HG03520 (cell line): ENCODE measurements around the gene AGFG1.
"Not testable (repeated sequence)": the region's sequence is repeated elsewhere in the genome, so short reads cannot be mapped to it uniquely, and the experiment has no call there.

ENCODE experiments used
- ATAC-seq: cut with Tn5 transposase; IDR thresholded peaks from one replicate; pipeline ENCODE4 v1.9.1; 2021; ENCODE audit warnings: mild to moderate bottlenecking, moderate library complexity; ENCODE audit not compliant: unreplicated experiment

Gene AGFG1

DNA sequence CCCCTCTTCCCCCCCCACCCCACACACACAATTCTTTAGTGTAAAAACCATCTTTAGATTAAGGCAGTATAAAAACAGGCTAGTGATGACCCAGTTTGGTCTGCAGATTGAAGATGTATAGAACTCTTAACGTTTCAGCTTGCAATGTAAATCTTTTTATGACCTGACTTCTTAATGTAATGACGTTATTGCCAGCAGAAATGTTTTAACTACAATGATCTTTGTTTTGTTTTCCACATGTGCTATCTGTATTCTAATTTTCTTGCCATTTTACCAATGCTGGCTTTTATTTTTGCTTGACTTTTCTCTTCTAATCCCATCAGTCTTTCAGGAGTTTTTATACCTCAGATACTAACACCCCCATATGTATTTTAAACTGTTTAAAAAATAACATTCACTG, 25.2 kb downstream of the AGFG1 start:
- ATAC-seq: no peak

DNA sequence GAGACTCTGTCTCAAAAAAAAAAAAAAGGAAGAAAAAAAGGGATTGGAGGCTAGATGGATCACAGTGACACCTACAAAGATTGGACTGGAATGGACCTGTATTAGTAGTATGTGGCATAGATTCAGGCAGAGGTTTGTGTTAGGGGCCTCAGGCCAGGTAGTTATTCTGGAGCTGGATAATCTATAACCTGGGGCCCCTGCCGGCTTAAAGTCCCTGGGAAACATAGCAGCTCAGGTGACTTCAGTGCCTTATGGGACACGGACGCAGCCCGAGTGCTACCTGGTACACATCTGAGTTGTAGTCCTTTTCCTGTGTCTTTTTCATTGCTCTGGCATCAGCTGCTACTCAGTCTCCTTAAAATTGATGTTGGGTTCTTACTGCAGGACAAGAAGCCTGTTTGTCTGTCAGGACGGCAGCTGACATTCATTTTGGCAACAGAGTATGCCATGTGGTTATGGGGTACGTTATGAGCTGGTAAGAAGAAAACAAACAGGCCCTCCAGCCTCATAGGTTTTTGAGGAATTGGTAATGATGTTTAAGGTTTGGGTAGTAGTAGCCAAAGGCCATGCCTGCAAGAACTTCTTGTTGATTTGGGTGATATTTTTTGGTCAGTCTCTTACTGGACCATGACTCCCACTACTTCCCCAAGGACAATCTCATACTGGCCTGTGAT, 27.8 kb downstream of the AGFG1 start:
- no peak for ATAC-seq

DNA sequence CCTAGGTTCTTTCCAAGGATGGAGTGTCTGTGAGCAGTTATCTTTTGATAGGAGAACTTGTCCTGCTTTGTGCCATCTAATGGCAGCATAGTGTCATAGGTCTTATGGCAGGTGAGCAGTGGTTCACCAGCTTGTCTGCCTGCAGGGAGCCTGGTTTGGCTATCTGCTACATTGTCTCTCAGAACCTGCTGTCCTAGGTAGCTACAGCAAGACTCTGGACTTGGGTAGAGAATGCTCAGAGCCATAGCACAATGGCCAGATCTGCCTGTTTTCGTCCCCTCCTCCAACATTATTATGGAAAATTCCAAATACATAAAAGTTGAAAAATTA, 28.3 kb downstream of the AGFG1 start:
- no peak for ATAC-seq

DNA sequence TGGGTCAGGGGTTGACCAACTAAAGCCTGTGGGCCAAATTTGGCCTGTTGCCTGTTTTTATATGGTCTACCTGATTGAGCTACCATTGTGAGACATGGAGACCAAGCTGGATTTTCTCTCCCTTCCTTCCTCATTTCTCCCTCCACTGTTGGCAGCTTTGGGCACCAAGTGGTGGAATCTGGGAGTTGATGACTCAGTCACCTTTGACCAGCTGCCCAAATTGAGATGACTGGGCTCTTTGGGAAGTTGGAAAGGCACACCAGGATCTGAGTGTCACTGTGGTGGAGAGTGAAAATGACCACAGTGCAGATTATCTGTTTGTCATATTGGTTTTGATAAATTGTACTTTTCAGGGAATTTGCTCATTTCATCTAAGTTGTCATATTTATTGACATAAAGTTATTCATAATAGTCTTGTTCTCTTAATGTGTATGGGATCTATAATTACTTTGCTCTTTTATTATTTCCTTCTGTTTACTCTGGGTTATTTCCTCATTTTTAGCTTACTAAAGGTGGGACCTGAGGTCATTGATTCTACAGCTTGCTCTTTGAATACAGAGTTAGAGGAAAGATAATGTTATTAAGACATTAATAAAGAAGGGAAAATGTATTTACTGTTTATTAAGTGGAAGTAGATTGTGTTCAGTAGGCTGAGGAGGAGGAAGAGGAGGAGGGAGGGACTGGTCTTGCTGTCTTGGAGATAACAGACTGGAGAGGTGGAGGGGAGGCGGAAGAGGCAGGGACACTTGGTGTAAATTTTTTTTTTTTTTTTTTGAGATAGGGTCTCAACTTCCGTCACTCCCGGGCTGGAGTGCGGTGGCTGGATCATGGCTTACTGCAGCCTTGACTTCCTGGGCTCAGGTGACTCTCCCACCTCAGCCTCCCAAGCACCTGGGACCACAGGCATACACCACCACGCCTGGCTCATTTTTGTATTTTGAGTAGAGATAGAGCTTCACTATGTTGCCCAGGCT, 31.8 kb downstream of the AGFG1 start:
- no peak for ATAC-seq

DNA sequence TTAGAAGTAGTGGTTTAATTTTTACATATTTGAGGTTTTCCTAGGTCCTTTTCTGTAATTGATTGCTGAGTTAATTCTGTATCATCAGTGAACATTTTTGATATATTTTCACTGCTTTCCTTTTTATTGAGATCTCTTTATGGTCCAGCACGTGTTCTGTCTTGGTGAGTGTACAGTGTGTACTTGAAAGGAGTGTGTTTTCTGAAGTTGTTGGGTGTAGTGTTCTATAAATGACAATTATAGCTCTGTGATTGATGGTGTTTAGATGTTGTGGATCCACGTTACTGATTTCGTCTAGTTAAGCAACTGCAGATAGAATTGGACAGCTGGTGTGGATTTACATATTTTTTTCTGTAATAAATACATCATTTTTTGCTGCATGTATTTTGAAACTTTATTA, 32.7 kb downstream of the AGFG1 start:
- ATAC-seq: no peak

DNA sequence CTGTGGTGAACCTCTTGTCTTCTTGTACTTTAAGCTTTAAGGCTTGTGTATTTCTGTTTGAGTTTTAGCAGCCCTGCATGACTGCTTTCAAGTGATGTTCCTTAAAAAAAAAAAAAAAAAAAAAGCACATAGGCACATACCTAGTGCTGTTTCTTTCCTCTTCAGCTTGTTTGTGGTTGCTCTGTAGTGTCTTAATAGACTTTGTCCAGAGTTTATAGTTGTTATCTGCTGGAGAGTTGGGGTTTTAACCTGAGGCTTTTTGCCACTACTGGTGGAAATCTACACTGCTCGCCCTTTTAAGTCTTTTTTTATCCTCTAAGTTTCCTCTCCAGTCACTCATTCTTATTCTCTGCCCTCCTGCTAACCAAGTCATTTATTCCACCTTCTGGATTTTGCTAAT, 34.5 kb downstream of the AGFG1 start:
- ATAC-seq: no peak

DNA sequence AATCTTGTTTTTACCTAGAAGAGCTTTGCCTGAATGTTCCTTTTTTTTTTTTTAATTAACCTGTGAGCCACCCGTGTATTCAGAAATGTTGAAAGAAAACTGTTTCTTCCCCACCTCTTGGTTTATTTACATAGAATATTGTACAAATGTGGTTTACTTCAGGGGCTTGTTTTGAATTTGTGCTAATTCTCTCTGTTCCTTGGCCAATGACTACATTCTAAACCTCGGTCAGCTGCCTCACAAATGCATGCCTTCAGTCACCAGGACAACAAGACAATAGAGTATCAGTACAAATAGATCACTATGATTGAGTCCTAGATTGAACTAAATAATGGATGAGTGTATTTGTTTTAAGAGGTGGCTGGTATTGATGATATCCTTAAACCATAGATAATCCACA, 36.0 kb downstream of the AGFG1 start:
- no peak for ATAC-seq

DNA sequence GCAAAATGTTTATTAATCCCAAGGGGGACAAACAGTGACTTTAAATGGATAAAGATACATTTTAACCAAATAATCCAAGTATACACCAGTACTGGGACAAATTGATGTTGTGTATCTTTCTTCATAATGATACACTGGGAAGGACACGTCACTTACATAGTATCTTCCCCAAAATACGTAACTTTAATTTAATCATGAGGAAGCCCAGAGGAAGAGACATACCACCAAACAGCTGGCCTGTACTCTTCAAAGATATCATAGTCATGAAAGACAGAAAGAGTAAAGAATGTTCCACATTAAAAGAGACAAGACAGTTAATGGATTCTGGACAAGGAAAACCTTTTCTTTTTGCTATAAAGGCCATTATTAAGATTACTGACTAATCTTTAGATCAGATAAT, 37.1 kb downstream of the AGFG1 start:
- ATAC-seq: no peak

DNA sequence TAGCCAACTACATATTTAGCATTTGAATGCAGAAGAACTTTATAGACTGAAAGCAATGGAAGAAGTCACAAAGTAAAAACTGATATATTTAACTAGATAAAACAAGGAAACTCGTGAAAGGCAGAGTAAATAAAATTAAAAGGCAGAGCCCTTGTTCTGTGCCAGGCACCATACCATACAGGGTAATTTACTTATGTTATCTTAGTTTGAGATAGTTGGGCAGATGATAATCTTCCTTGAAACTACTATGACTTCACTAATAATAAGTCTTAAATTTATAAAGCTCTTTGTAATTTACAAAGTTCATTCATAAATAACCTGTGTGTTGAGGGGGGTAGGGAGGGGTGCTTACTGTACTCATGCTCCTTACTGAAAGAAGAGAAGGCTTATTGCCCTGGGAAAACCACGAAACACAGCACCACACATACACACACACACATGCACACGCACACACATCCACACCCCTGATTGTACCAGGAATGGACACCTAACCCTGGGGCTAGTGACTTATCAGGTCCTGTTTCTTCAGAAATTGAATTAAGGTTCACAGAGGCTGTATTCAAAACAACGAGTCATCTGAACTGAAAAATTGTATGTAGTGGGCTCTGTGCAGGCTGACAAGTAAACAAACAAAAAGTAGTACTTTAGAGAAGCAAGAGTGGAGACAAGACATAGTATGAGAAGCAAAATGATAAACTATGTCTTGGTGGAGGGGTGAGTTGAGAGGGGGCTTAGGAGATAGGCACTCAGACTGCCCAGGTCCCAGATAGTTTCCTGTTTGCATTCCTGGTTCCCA, 38.1 kb downstream of the AGFG1 start:
- no peak for ATAC-seq

DNA sequence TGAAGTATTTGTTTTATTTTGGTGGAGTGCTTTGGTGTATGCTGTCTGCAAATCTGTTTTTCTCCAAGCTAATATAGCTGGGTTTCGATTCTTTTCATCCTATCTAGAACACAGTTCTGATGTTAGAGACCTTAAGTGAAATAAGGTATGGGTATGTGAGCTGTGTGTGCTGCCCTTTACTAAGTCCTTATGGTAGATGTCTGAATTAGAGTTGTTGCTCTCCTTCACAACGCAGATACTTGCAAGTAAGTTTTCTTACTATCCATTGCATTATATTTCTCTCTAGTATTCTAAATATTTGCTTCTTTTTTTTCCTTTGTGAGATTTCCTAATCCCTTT, 38.6 kb downstream of the AGFG1 start:
- ATAC-seq: no peak

DNA sequence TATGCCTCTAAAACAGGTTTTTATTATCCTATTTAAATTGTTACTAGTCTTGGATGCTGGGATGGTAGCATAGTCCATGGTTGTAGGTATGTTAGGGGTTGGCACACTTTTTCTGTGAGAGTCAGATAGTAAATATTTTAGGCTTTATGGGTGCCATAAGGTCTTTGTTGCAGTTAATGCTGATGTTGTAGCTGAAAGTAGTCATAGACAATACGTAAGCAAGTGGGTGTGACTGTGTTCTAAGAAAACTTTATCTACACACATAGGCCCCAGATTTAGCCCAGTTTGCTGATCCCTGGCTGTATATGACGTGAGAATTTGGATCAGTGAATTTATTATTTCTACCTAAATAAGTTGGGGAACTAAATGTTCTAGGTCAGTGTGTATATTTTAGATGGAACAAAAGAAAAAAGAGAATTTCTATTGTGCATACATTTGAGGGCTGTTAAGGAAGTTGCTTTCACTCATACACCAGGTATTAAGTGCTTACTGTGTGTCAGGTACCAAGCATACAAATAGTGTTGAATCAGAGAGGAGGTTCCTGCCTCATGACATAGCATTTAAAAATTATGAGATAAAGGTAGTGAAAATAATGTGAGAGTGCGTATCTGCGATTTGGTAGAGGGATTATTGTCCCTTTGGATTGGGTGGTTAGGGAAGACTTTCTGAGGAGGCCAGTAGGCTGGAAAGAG, 39.4 kb downstream of the AGFG1 start:
- no peak for ATAC-seq

DNA sequence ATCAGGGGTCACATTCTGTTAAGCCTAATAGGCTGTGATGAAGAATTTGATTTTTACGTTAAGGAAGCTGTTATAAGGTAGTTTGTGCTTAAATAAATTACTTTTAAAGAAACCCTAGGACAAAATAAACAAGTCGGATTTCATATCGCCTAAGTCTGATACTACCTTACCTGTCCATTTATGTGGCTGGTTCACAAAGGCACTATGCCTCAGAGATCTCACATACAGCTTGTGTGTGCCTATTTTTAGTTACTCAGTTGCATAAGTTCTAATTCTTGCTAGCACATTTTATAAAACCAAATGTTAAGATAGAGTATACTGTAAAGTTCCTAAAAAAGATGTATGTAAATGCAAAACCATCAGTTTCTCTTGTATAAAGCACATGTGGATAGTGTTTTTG, 40.0 kb downstream of the AGFG1 start:
- ATAC-seq: no peak

DNA sequence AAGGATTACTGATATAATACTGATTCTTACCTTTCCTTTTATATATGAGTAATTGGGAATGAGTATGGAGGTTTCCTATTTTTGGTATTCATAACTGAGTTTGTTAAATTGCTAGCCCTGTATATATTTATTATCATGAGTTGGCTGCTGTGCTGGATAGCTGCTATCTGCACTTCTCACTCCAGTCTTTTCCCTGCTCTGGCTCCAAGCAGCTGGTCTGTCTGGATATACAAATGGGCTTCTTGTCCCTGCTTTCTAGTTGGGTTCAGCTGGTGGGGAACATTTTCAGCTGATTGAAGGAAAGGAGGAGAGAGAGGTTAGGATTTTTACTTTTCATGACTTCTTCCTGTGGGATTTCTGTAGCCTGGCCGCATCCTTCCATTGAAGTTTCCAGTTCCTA, 41.2 kb downstream of the AGFG1 start:
- no peak for ATAC-seq

DNA sequence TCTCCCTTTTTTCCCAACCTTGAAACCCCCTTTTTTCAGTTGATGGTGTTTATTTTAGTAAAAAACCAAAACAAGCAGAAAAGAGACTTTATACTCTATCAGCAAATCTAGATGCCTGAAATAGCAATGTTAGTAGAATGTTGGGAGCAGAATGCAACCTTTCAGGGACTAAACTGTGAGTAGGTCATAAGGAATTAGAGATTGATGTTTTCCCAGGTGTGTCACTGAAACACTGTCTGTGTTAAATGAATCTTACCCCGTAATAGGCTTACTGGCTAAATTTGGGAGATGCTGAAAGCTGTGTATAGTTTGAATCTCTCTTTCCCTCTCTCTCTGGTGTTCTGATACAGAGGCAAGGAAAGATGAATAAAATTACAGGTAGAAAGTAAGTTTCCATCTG, 43.8 kb downstream of the AGFG1 start:
- no peak for ATAC-seq

DNA sequence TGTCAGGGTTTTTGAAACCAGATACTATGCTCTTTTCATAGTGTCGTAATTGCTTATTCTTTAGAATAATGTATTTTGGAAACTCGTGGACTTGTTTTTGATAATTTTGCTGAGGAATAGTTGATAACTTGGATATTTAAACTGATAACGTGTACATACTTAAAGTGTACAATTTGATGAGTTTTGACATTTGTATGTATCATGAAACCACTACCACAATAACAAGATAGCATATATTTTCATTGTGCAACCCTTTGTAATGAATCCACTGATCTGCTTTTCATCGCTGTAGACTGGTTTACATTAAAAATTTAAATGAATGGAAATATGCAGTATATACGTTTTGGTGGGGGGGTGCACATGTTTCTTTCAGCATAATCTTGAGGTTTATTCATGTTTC, 45.8 kb downstream of the AGFG1 start:
- ATAC-seq: no peak

DNA sequence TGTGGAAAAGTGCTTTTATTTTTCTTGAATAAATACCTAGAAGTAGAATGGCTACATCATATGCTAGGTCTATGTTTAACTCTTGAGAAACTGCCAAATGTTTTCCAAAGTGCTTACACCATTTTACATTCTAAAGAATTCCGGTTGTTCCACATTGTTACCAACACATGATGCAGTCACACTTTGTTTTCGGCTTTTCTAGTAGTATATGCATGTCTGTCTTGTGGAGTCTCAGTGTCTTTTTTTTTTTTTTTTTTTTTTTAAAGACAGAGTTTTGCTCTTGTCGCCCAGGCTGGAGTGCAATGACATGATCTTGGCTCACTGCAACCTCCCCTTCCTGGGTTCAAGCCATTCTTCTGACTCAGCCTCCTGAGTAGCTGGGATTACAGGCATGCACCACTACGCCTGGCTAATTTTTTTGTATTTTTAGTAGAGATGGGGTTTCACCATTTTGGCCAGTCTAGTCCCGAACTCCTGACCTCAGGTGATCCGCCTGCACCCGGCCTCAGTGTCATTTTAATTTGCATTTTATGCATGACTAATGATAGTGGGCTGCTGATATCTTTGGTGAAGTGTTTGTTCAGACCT, 46.4 kb downstream of the AGFG1 start:
- not testable (repeated sequence) for ATAC-seq

DNA sequence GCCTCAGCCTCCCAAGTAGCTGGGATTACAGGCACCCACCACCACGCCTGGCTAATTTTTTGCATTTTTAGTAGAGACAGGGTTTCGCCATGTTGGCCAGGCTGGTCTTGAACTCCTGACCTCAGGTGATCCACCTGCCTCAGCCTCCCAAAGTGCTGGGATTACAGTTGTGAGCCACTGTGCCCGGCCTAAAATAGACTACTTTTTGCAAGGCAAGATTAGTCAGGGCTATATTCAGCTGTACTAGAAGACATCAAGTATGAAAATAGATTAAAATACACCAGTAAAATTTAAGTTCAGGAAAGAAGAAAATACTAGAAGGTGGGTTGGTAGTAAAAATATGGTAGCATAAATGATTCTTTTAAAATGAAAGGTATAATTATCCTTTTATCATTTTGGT, 49.2 kb downstream of the AGFG1 start:
- not testable (repeated sequence) for ATAC-seq

DNA sequence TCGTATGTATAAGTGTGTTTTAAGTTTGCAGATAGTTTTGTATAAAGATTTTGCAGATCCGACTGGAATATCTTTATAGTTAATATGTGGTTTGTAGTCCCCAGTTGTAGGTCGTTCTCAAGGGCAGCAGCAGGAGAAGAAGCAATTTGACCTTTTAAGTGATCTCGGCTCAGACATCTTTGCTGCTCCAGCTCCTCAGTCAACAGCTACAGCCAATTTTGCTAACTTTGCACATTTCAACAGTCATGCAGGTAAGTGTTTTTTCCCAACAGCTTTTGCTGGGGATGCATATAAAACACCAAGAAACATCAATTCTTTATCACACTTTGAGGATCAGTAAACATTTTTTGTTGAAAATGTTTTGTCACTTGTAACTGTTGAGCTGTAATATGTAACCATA, 52.7 kb downstream of the AGFG1 start:
- no peak for ATAC-seq

DNA sequence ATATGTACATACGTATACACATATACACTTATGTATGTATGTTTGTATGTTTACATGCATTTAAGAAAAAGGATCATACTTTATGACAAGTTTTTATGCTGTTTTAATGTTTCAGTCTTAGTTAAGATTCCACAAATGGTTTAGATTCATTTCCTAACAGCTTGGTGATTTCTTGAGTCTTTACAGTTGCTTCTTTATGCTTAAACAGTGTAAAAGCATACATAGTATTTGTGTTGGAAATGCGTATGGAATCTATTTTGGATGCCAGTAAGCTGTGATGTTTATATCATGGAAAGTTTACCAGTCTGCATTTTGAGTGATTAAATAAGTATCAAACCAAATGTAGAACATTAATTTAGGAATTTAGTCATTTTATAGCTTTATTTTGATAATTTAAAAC, 55.4 kb downstream of the AGFG1 start:
- ATAC-seq: no peak

DNA sequence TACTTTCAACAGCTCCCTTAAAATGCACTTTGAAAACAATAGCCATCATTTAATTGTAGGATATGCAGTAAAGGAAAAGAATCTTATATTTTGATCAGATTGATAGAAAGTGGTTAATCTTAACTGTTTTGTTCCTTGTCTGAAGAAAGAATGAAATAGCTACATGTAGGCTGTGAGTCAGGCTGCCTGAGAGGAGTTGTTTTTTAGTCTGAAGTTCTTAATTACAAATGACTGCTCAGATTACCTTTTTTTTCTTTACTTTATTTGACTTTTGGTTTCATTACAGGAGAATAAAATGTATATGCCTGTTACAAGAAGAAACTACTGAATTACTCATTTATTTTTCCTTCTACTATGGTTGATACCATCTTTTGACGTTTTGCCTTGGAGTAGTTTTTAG, 56.8 kb downstream of the AGFG1 start:
- ATAC-seq: no peak

DNA sequence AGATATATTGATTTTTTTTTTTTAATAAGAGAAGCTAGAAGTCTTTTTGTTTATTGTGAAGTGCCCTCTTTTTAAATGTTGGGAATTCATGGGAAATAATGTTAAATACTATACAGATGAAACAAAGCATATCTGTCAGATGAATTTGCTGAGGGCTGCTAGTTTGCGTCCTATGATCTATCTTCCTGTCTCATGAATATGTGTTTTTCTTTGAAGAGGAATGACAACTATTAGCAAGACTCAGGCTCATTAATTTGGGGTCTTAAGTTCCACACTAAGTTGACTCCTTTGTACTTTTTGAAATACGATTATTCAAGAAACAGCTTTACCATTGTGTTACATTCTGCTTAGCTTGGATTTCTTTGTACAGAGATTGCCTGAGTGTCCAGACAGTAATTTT, 57.9 kb downstream of the AGFG1 start:
- no peak for ATAC-seq
